22Rv1 (cell line): Measurements from ENCODE around the gene PITPNB.

Source experiments
- ZFX ChIP-seq: fragments of 450-650 bp; IDR thresholded peaks from 2 replicates; pipeline ENCODE4 v1.6.1; 2017; ENCODE audit warnings: antibody characterized with exemption, borderline replicate concordance
- TF ChIP-seq, protein P1 (sequence below): fragments of 450-650 bp; IDR thresholded peaks from 2 replicates; pipeline ENCODE4 v1.5.1; 2017; ENCODE audit warnings: mild to moderate bottlenecking

DNA sequence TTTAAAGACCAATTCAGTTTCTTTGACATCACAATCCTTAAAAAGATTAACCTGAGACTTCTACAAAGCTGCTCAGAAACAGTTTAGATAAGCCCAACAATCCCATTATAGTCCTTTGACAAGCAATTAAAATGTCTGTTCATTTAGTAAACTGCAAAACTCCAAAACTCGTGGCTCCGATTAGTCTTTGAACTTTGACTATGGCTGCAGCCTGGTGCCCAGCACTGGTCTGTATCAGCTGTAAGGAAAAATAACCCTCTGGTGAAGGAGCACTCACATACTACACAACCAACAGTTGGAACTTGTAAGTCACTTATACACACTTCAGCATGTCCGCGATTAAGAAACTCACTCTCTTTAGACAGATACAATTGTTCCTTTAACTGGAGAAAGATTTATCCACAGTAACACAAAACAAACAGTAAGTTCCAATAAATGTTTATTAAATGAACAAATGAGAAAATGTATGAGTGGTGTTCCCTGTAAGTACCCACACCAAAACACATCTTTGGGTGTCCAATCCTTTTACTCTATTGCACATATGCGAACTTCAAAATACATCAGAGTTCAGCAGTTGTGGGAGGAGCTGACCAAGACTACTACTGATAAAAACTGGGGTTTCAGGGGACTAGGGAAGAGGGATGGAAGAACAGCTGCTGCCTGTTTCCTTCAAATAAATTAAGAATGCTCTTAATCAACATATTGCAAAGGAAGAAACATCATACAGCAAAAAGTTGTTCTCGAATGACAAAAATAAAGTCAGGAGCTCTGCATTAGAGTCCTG is 36.4 kb downstream of the PITPNB start:
- TF ChIP-seq, protein P1, sequence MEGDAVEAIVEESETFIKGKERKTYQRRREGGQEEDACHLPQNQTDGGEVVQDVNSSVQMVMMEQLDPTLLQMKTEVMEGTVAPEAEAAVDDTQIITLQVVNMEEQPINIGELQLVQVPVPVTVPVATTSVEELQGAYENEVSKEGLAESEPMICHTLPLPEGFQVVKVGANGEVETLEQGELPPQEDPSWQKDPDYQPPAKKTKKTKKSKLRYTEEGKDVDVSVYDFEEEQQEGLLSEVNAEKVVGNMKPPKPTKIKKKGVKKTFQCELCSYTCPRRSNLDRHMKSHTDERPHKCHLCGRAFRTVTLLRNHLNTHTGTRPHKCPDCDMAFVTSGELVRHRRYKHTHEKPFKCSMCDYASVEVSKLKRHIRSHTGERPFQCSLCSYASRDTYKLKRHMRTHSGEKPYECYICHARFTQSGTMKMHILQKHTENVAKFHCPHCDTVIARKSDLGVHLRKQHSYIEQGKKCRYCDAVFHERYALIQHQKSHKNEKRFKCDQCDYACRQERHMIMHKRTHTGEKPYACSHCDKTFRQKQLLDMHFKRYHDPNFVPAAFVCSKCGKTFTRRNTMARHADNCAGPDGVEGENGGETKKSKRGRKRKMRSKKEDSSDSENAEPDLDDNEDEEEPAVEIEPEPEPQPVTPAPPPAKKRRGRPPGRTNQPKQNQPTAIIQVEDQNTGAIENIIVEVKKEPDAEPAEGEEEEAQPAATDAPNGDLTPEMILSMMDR: no peak
- no peak for TF ChIP-seq ZFX
